OCI-LY1 (cell line): ENCODE measurements around the gene LITAFD.

Source experiments
- H2AFZ ChIP-seq: fragments of 200-600 bp; sonication (generic), shearing (Covaris generic); 2 replicates; pipeline ENCODE4 v1.6.0; 2014; ENCODE audit warnings: antibody characterized with exemption, mild to moderate bottlenecking, low read length
- H3F3A ChIP-seq: fragments of 200-600 bp; sonication (generic), shearing (Covaris generic); 2 replicates; pipeline ENCODE4 v1.6.0; 2014; ENCODE audit warnings: mild to moderate bottlenecking, antibody characterized with exemption, low read length, moderate library complexity; ENCODE audit not compliant: insufficient read depth
- H3K27ac ChIP-seq: fragments of 200-600 bp; sonication (generic); 2 replicates; pipeline ENCODE4 v1.5.1; 2014; ENCODE audit warnings: low read length, mixed run types, mild to moderate bottlenecking, low read depth; ENCODE audit not compliant: poor library complexity, severe bottlenecking
- H3K27me3 ChIP-seq: fragments of 200-600 bp; sonication (generic); 2 replicates; pipeline ENCODE4 v1.6.0; 2014; ENCODE audit warnings: antibody characterized with exemption, mild to moderate bottlenecking, low read length, moderate library complexity; ENCODE audit not compliant: insufficient read depth
- H3K36me3 ChIP-seq: fragments of 200-600 bp; sonication (generic); 2 replicates; pipeline ENCODE4 v1.6.1; 2014; ENCODE audit warnings: mild to moderate bottlenecking, antibody characterized with exemption, low read length, moderate library complexity, mixed read lengths; ENCODE audit not compliant: insufficient read depth
- H3K4me1 ChIP-seq: fragments of 200-600 bp; sonication (generic); 2 replicates; pipeline ENCODE4 v1.5.1; 2014; ENCODE audit warnings: mild to moderate bottlenecking, low read length, moderate library complexity; ENCODE audit not compliant: insufficient read depth, severe bottlenecking
- H3K4me2 ChIP-seq: fragments of 200-600 bp; sonication (generic), shearing (Covaris generic); 2 replicates; pipeline ENCODE4 v1.6.1; 2014; ENCODE audit warnings: low read length
- H3K4me3 ChIP-seq: fragments of 200-600 bp; sonication (generic); 2 replicates; pipeline ENCODE4 v1.5.1; 2014; ENCODE audit warnings: low read length, low read depth, mild to moderate bottlenecking, mixed read lengths; ENCODE audit not compliant: poor library complexity, severe bottlenecking
- H3K79me2 ChIP-seq: fragments of 200-600 bp; shearing (Covaris generic); 2 replicates; pipeline ENCODE4 v1.6.1; 2016; ENCODE audit warnings: mixed run types, low read length, mixed read lengths; ENCODE audit not compliant: insufficient read depth
- H3K9ac ChIP-seq: fragments of 200-600 bp; sonication (generic), shearing (Covaris generic); 2 replicates; pipeline ENCODE4 v1.6.1; 2014; ENCODE audit warnings: mild to moderate bottlenecking, low read length, mixed read lengths
- H3K9me2 ChIP-seq: fragments of 200-600 bp; sonication (generic), shearing (Covaris generic); 2 replicates; pipeline ENCODE4 v1.6.1; 2014; ENCODE audit warnings: low read depth, mild to moderate bottlenecking, low read length, mixed read lengths
- H3K9me3 ChIP-seq: fragments of 200-600 bp; shearing (Covaris generic); 2 replicates; pipeline ENCODE4 v1.6.1; 2014; ENCODE audit warnings: low read length, mixed read lengths
- H4K20me1 ChIP-seq: fragments of 200-600 bp; sonication (generic), shearing (Covaris generic); 2 replicates; pipeline ENCODE4 v1.6.0; 2016; ENCODE audit warnings: mild to moderate bottlenecking, low read length; ENCODE audit not compliant: insufficient read depth
- EZH2 ChIP-seq: fragments of 200-600 bp; sonication (generic), shearing (Covaris generic); IDR thresholded peaks from 2 replicates; pipeline ENCODE4 v1.8.0; 2017; ENCODE audit warnings: borderline replicate concordance, mixed run types, mild to moderate bottlenecking, antibody characterized with exemption, low read length, moderate library complexity, mixed read lengths
- TF ChIP-seq, protein P1 (sequence below): fragments of 200-600 bp; sonication (generic), shearing (Covaris generic); IDR thresholded peaks from 2 replicates; pipeline ENCODE4 v1.5.1; 2017; ENCODE audit warnings: mild to moderate bottlenecking, antibody characterized with exemption, low read length, moderate library complexity, mixed read lengths

LITAFD gene

DNA sequence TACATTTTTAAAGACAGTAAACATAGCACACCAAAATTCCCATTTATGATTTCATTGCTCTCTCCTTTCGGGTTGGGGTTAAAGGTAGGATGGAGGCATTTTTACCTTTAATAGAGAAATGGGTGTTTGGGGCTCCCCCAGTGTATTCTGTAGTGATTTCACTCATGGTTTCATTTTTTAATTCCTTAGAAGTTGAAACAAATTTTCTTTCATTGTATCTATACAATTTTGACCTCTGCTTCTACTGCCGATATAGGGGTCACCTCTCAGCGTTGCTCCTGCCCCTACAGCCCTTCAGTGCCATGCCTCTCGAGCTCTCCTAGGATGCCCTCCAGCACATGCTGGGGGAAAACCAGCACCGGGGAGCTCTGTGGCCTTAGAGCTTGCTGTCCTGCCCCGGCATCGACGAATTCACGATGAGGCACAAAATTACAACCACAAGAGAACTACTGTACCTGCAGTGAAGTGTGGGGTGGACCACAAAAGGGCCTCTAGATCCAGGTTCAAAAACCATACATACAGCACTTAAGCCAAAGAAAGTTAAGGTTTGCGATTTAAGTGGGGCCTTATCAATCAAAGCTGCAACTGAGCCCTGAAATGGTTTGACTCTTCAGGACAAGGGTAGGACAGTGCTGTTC, 39.3 kb downstream of the LITAFD start:
- Histone ChIP-seq H3K4me2 (no peak overlapping the region), H3K9me2 (no peaks in the 10 kb centered on the region), H3K36me3 (peaks cover 96% of the 10 kb centered on the region), H3K9me3 (no peaks in the 10 kb centered on the region), H3K27ac (no peak overlapping the region), H4K20me1 (no peaks in the 10 kb centered on the region), H3F3A (no peaks in the 10 kb centered on the region), H3K4me3 (no peak overlapping the region), H3K27me3 (no peaks in the 10 kb centered on the region), H3K4me1 (no peaks in the 10 kb centered on the region), H3K79me2 (peaks cover 31% of the 10 kb centered on the region), H3K9ac (no peak overlapping the region), H2AFZ (no peak overlapping the region)
- TF ChIP-seq, protein P1, sequence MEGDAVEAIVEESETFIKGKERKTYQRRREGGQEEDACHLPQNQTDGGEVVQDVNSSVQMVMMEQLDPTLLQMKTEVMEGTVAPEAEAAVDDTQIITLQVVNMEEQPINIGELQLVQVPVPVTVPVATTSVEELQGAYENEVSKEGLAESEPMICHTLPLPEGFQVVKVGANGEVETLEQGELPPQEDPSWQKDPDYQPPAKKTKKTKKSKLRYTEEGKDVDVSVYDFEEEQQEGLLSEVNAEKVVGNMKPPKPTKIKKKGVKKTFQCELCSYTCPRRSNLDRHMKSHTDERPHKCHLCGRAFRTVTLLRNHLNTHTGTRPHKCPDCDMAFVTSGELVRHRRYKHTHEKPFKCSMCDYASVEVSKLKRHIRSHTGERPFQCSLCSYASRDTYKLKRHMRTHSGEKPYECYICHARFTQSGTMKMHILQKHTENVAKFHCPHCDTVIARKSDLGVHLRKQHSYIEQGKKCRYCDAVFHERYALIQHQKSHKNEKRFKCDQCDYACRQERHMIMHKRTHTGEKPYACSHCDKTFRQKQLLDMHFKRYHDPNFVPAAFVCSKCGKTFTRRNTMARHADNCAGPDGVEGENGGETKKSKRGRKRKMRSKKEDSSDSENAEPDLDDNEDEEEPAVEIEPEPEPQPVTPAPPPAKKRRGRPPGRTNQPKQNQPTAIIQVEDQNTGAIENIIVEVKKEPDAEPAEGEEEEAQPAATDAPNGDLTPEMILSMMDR, result no peak
- TF ChIP-seq EZH2, result no peak

DNA sequence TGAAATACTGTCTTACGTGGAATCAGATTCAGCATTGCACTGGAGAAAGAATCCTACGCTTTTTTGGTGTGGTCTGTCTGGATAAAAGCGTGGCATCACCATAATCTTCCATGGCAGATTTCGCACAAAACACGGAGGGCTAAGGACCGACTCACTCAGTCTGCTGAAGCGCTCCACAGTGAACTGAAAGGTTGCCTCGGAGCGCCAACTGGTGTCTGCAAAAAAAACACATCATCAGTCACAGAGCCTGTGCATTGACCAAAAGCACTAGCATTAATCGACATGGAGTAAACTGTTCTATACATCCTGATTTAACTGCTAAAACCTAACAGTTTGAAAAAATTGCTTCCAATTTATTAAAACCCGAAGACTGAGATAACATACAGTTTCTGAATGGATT, 41.0 kb downstream of the LITAFD start:
- H3K79me2 ChIP-seq, result peaks cover 49% of the 10 kb centered on the region
- H3F3A ChIP-seq, result no peaks in the 10 kb centered on the region
- no peaks in the 10 kb centered on the region for H3K4me1 ChIP-seq
- no peak overlapping the region for H3K4me3 ChIP-seq
- H3K36me3 ChIP-seq, result peaks cover 96% of the 10 kb centered on the region
- no peaks in the 10 kb centered on the region for H3K9me3 ChIP-seq
- no peaks in the 10 kb centered on the region for H3K9me2 ChIP-seq
- H3K27ac ChIP-seq, result no peak overlapping the region
- H2AFZ ChIP-seq, result no peak overlapping the region
- no peak overlapping the region for H3K9ac ChIP-seq
- H4K20me1 ChIP-seq, result no peaks in the 10 kb centered on the region
- no peak overlapping the region for H3K4me2 ChIP-seq
- no peak for TF ChIP-seq EZH2
- TF ChIP-seq, protein P1, result no peak
- no peaks in the 10 kb centered on the region for H3K27me3 ChIP-seq

DNA sequence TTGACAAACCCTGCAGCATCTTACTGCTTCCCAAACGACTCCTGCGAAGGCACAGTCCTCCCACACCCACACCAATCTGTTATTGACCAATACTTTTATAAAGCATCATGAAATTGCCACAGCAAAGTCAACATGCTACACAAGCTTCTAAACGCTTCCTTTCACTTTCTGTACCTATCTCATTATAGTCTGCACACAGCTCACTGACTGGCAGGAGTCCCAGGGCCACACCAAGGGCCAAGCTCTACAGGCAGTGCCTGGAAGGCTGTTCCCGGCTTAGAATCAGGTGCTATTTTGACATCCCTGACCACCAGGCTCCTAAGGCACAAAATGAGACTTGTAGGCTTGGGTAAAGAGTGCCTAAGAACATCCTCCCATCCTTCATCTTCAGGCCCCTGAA, 42.1 kb downstream of the LITAFD start:
- Histone ChIP-seq H3K4me3 (no peak overlapping the region), H3K9me2 (no peaks in the 10 kb centered on the region), H2AFZ (no peak overlapping the region), H3K27ac (no peak overlapping the region), H3K4me2 (no peak overlapping the region), H3K4me1 (no peaks in the 10 kb centered on the region), H3K9ac (no peak overlapping the region), H3K79me2 (peaks cover 59% of the 10 kb centered on the region), H3F3A (no peaks in the 10 kb centered on the region), H3K27me3 (no peaks in the 10 kb centered on the region), H3K9me3 (no peaks in the 10 kb centered on the region), H3K36me3 (peaks cover 96% of the 10 kb centered on the region), H4K20me1 (no peaks in the 10 kb centered on the region)
- TF ChIP-seq, protein P1, result no peak
- TF ChIP-seq EZH2, result no peak
